Measurements from ENCODE around the gene GRM2. TPM values are rescaled to one million over a fixed set of nuclear protein-coding genes. Genes with fewer than 3 reads are reported as not detected.

Gene GRM2
- total RNA-seq, 1 experiment from 2014 or later = 1.9 TPM

GRCh38 chr3:51734572-51734907 lies 27.7 kb downstream of the GRM2 start:
- Histone ChIP-seq H4K5ac (ENCODE audit: insufficient read length, low read depth, low read length) (no peak overlapping the region), H2BK20ac (ENCODE audit: low read depth, low read length, poor library complexity, severe bottlenecking) (no peak overlapping the region), H3K14ac (ENCODE audit: insufficient read depth, low read length) (no peak overlapping the region), H3K4me2 (ENCODE audit: insufficient read depth, insufficient read length, low read length) (no peak overlapping the region), H4K20me1 (ENCODE audit: control insufficient read depth, insufficient read depth, insufficient read length) (no peaks in the 10 kb centered on the region), H2BK5ac (ENCODE audit: insufficient read length, low read length) (no peak overlapping the region), H3K23me2 (ENCODE audit: insufficient read length, low read depth, low read length, poor library complexity, severe bottlenecking) (no peaks in the 10 kb centered on the region), H2BK15ac (ENCODE audit: low read depth, low read length) (no peak overlapping the region), H3K9ac (ENCODE audit: extremely low read depth, insufficient read length, low read length) (no peak overlapping the region), H3K79me1 (ENCODE audit: insufficient read depth, low read depth, low read length, poor library complexity, severe bottlenecking) (no peaks in the 10 kb centered on the region), H3K4ac (ENCODE audit: low read depth, low read length) (no peak overlapping the region), H3K27me3 (ENCODE audit: insufficient read depth, low read length) (no peaks in the 10 kb centered on the region), H3K18ac (ENCODE audit: insufficient read length, low read depth, low read length) (no peak overlapping the region), H4K91ac (ENCODE audit: insufficient read length, low read depth, low read length) (no peak overlapping the region), H2AFZ (ENCODE audit: low read length) (peak overlapping the region; percentile 86), H3T11ph (ENCODE audit: low read length) (no peak overlapping the region), H3K23ac (ENCODE audit: insufficient read length, low read depth, low read length) (no peak overlapping the region), H2BK12ac (ENCODE audit: insufficient read length, low read depth, low read length) (no peak overlapping the region), H4K8ac (replicated peaks; ENCODE audit: insufficient read length, low read depth, low read length) (no peak overlapping the region), H3K9me3 (ENCODE audit: control insufficient read depth, low read depth, low read length) (no peaks in the 10 kb centered on the region), H3K56ac (ENCODE audit: insufficient read length, low read depth, low read length) (no peak overlapping the region), H2BK120ac (ENCODE audit: low read depth, low read length, poor library complexity, severe bottlenecking) (no peak overlapping the region), H3K4me1 (ENCODE audit: insufficient read depth, low read length) (no peaks in the 10 kb centered on the region; the same call in 1 of the 2 replicates), H2AK5ac (ENCODE audit: insufficient read length, low read length) (no peak overlapping the region), H3K27ac (ENCODE audit: insufficient read length, low read depth, low read length) (no peak overlapping the region), H3K79me2 (ENCODE audit: insufficient read depth, low read length) (no peaks in the 10 kb centered on the region)
- H3K4me1 Mint-ChIP-seq = peaks cover 22 to 31% of the 10 kb centered on the region in 2 experiments
- WGBS (ENCODE audit: extremely low coverage, insufficient read length, low lambda C conversion rate) = no CpG with 5 or more reads among the region's 3 CpGs
- no peaks in the 10 kb centered on the region; the same call in none of the 2 replicates for H3K27me3 Mint-ChIP-seq (ENCODE audit: low read depth)
- no peaks in the 10 kb centered on the region; a peak in 2 of 5 replicates for H3K9me3 Mint-ChIP-seq
- H3K36me3 Mint-ChIP-seq (ENCODE audit: insufficient read depth in 1 of 3, low read depth in 3 of 3) = 0 out of 7 replicates have a peak, but pooled peaks cover 0 to 3% (median 0%) of the 10 kb centered on the region in 3 experiments
- H3K27ac Mint-ChIP-seq = peak overlapping the region; percentile 75 to 90 (median 79); a peak in 5 of 7 replicates
- TF ChIP-seq CTCF (conservative IDR thresholded peaks at IDR 0.05) = no peak
- DNase-seq = no peak
- no peak overlapping the region for H3K4me3 Mint-ChIP-seq
